GM18870 (cell line): ENCODE data around the gene DNM3.

Experiments
- ATAC-seq: cut with Tn5 transposase; IDR thresholded peaks from one replicate; pipeline ENCODE4 v1.9.1; 2021; ENCODE audit warnings: moderate library complexity; ENCODE audit not compliant: unreplicated experiment

DNM3 gene

DNA sequence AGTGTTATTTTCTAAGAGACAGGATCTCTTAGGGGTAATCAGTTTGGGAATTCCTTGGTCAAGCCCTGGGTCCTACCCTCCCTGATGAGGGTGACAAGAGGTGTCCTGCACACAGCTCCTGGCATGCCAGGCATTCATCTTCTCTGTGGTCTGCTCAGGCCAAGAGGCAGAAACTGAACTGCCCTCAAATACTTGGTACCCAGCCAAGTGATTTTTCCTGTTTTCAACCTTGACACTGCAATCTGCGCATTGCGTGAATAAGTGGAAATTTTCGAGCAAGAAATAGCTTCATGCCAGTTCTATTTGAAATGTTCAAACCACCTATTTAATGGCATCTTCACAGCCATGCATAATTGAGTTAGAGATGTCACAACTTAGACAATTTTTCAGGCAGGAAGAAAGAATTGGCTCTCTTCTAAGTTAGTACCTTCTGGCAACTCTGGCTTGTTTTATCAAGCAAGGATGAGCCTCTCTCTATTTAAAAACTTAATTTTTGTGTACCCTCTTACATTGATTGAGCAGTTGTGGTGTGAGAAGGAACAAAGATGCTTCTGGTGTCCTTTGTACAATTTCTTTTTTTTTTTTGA lies 27.0 kb downstream of the DNM3 start:
- no peak for ATAC-seq

DNA sequence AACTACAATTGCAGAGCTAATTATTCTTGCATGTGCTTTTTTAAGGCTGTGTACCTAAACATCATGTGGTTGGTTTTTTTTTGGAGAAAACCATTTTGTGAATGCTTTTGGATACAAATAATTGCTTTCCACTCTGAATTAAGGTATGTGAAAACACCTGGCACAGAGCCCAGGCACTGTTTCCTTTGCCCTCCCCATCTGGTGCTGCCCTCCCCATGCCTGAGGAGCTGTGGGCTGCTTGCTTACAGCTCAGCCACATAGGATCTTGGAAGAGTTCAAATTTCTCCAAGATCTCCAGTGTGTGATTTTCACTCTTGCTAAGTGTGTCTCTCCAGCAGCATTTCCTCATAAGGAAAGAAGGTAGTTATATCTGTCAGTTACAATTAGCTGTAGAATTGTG lies 27.8 kb downstream of the DNM3 start:
- ATAC-seq = no peak

DNA sequence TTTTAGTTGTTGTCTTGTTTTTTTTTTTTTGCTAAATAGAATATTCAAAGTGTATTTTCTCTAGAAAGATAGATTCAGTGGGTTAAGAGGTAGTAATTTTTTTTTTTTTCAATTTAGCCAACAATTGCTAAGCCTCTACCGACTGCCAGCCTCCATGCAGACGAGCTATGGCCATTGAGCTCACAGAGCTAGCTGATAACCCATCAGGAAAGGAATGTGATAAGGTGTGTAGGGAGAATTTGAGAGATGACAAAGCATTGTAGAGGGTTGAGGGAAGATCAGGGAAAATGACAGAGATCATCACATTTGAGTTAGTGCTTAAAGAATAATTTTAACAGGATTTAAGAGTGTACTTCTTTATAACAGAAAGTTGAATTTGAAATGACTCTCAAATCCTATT lies 30.6 kb downstream of the DNM3 start:
- no peak for ATAC-seq

DNA sequence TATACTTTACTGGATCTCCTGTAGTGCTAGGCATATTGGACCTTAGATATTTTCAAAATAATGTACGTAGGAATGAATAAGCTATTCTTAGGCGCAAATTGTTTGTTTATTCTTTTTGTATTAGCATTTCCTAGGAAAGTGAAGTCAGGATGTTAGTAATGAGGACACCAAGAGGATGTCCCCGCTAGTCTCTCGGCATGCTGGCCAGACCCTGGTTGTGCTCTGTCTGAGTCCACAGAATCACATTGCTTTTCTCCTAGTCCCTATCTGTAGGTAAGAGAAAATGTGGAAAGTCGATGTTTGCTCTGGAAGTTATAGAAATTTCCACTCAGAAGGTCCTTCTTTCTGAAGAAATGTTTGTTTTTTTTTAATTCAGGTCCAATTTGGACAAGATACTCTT lies 31.1 kb downstream of the DNM3 start:
- ATAC-seq = no peak

DNA sequence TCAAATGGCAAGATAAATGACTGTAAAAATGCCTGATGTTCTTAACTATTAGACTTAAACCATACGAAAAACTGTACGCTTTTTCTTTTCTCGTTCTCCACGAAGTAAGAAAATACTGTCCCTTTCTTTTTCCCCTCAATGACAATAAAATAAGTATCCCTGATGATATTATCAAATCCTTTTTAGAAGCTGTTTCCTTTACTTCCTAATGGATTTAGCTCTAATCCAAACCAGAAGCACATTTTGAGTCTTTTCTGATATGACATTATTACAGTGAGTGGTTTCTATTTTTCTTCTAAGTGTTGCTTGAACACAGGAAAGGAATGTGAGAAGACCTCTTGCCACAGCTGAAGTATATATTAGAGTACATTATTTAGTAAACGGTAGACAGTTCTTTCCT lies 32.4 kb downstream of the DNM3 start:
- no peak for ATAC-seq

DNA sequence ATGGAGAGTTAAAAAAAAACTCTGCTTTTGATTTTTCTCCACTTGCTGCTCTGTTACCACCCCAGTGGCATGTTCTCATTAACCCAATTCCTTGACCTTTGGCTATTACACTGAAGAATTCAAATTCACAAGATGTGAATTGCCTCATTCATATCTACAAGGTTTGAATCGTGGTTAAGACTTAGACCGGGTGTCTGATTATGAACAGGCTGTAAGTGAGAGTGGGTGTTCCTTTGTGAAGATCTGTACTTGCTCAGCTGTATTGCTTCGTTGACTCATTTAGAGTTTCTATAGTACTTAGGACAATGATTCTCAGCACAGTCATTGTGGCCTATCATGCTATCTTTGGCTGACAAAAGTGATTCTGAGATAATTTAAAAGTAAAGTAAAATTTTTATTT lies 36.4 kb downstream of the DNM3 start:
- peak; percentile 81 for ATAC-seq

DNA sequence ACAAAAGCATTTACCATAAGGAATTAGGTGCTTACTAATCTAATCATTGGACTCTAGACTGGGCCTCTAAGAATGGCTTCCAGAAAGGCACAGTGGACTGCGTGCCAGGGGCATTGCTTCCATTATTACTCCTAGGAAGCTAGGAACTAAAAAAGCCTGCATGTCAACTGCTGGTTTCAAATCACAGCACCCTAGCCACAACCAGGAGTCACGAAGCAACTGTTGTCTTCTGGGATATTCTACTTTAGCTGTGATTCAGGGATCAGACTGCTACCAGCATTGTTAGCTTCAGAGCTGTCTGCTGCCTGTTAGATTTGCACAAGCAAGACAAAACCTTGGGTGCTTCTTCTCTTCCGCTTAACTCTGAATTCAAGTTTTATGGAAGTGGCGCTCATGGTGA lies 38.3 kb downstream of the DNM3 start:
- no peak for ATAC-seq

DNA sequence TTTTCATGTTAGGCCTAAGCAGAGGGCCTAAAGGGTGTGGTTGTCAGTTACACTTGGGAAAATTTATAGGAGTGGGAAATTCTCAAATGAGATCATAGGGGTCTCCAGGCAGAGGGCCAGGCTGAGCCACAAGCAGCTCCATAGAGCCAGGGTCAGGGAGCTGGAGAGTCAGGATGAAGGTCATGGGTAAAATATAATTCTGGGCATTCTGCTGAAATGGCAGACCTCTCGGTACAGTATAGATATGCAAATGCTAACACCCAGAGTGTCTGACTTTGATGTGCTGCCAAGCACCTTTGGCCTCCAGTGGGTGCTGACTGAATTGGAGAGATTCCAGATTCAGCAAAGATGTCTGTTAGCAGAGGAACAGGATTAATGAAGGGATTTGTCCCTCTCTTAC lies 40.1 kb downstream of the DNM3 start:
- ATAC-seq = no peak

DNA sequence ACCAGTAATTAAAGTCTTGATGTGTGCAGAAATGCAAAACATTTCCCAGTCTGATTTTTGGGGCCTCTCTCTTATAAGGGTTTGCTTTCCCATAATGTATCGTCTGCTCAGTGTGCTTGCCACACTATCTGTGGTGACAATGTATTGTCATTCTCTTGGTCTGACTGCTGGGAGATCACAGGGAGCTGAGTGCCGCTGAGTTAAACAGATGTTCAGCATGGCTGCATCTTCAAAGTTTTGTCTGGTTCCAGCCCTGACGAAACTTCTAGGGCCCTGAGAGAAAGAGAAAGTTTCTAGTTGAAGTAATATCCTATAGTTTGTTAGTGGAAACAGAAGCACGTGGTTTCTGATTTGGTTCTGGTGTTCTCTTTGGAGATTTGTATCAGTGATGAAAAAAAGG lies 42.6 kb downstream of the DNM3 start:
- ATAC-seq = no peak

DNA sequence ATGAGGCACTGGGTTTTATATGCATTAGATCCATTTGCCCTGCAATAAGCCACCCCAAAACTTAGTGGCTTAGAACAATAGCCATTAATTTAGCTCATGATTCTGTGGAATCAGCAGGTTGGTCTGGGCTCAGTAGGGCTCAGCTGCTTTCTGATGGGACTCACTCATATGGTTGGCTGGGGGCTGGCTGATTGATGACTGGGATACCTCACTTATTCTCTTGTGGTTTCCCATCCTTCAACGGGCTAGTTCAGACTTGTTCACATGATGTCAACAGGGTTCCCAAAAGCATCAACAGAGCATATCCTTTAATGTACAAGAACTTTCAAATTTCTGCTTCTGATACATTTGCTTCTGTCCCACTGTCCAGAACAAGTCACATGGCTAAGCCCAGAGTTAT lies 43.2 kb downstream of the DNM3 start:
- no peak for ATAC-seq

DNA sequence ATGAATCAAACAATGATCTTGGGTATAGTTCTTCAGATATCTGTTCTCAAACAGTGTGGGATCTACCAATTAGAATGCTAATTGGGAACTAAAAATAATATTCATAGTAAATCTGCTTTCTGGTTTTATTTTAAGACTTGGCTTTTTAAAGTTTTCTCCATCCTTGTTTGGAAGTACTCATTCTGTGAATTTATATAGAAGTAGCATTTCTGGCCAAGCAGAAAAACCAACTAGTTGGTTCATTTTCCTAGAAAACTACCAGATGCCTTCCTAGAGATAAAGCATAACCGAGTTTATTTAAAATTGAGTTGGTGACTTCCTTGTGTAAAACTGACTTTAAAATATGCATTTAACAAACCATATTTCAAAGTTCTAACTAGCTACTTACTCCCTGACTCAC lies 48.8 kb downstream of the DNM3 start:
- no peak for ATAC-seq

DNA sequence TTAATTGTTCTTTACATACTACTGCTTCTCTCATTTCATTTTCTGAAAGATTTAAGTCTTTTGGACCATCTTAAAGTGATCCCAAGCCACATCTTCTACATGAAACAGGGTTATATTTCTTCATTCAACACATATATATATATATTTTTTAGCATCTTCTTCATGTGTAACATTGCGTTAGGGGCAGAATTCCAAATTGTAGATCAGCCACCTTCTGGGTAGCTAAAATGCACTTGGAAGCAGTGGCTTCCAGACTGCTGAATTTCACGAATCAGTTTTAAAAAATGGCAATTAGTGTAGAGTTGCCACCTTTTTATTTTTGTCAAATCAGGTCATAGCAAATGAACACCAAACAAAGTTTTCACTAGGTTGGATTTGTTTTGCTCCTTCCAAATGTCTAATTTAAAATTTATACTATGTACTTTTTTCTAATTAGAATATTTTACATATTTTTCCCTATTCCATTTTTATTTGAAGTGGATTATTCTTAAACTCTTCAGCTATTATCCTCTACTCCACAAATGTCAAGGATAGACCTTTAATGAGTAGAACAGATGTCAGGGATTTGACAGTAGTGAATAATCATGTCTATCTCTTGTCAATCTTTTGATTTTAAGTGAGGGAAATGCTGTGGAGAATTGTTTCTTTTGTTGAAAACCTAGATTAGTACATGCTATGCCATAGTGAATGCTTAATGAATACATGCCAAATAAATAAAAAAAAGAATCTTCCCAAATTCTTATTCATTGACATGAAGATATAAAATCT lies 55.8 kb downstream of the DNM3 start:
- ATAC-seq = no peak

DNA sequence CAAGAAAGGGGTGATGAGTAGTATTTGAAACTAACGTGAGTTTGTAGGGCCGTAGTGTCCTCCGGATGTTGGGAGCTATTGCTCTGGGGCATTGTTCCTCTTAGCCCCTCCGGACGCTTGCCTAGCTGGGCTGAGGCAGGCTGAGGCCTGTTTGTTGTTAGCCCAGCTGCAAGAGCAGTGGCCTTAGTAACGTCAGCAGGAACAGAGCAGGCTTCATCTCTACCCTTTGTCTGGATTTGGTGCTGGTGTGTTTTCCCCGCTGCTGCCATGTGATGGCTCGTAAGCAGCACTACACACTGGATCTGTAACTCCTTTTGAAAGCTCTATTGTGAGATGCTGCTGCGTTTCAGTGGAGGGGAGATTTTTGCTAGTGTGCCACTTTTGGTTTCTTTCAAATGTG lies 57.6 kb downstream of the DNM3 start:
- ATAC-seq = no peak

DNA sequence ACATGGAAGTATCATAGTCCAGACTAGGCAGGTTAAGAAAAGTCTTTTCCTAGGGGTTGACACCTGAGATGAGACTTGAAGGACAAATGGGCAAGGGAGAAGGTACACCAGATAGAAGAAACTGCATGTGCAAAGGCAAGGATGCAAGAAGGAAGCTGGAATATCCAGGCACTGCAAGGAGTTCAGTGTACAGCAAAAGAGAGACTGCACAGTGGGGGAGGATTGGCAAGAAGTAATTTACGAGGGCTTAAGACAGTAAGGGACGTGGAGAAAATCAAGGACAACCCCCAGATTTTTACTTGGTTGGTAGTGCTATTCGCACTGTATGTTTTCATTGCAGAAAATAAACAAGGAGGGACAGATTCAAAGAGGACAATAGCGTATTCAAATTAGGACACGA lies 58.5 kb downstream of the DNM3 start:
- no peak for ATAC-seq

DNA sequence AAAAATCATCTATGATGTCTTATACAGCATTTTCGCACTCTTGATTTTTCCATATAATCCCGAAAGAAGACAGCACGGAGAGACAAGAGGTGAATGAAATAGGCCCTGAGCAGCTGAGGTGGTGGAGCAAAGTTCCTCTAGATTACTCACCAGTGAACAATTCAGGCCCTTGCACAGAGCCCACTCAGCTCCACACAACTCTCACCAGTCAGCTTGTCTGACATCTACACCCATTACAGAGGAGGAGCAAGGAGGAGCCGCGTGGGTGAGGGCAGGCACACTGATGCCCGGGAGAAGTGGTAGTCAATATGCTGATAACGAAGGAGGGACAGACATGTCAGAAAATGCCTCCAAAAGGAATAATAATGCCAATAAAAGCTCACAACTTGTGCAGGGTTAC lies 59.9 kb downstream of the DNM3 start:
- ATAC-seq = no peak

DNA sequence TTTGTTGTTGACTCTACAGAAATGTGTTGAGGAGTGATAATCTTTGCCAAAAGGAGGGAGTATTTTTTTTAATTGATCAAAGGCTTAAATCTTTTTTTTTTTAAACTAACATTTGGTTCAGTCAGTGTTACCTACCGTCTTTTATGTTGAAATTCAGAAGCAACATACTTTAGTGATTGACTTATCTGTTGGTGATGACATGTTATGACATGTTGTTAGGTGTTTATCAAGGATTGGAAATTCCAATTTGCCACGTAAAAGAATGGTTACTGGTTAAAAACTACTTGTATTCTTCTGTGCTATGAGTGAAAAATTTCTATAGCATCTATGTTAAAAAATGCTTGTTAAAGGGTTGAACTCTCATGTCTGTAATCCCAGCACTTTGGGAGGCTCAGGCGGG lies 61.2 kb downstream of the DNM3 start:
- no peak for ATAC-seq

DNA sequence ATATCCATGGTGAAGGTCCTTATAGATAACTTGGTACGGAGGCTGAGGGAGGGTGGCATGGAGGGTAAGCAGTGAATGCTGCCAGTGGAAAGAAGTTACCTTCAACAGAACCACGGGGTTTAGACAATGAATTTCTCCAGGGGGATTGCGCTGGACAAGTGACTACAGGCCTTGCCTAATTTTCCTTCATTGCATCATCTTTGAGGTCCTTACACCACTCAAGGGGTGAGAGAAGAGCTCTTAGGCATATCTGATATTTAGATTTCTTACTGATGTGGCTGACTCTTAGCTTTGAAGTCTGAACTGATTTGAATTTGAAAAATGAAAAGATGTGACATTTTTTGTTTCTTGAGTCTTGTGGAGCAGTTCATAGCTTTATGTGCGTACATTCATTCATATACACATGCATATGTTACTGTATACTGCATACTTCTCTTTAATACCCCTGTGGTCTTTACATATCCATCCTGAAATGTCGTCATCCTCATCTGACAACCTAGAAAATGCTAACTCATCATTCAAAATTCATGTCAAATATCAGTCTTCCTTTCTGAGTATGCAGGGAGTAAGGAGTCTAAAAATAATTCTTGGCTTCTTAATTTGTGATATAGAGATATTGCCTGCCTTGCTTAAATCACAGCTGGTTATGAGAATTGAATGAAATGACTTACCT lies 63.6 kb downstream of the DNM3 start:
- no peak for ATAC-seq

DNA sequence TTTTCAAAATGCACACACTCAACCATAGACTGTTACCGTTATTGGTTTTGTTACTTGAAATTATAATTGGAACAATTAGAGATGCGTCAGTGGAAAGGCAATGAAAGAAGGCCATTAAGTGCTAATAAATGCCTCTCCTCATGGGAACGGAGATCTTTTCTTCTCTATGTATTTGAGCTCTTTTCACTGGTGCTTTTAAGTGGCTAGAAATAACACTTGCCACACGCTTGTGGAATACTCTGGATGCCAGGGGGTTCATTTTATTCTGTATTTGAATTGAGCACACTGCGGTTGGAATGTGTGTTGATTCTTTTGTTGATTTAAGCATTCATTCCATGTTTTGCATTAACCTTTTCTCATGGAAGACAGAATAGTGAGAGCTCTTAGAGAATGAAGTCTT lies 68.4 kb downstream of the DNM3 start:
- ATAC-seq = no peak

DNA sequence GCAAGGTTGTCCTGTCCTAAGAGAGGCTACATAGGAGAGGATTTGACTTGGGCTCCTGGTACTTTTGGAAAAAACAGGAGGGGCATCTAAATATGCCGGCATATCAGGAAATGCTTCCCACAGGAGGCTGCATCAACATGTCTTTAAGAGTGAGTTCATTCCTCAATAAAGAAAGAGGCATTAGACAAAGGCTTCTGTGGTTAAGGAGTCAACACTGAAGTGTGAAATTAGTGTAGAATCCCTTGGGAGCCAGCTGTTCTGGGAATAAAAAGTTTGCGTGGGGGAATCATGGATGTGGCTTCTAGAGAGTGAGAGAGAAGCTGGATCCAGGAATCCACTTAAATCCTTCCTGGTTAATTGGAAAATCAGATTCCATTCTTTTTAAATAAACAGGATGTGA lies 69.5 kb downstream of the DNM3 start:
- no peak for ATAC-seq

DNA sequence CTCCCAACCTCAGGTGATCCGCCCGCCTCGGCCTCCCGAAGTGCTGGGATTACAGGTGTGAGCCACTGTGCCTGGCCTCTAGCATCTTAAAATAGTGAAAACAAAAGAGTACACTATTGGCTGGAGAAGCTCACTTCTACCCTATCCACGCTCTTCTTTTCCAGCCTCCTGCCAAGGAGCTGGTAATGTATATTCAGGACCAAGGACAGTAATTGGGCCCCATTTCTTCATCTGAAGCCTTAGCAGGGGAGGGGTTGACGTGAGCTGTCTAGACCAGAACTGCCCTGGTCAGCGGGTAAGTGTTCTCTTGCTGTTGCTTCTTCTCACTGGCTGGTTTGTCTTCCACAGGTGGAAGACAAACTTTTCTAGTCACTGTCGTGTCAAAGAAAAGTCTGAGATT lies 70.2 kb downstream of the DNM3 start:
- no peak for ATAC-seq

DNA sequence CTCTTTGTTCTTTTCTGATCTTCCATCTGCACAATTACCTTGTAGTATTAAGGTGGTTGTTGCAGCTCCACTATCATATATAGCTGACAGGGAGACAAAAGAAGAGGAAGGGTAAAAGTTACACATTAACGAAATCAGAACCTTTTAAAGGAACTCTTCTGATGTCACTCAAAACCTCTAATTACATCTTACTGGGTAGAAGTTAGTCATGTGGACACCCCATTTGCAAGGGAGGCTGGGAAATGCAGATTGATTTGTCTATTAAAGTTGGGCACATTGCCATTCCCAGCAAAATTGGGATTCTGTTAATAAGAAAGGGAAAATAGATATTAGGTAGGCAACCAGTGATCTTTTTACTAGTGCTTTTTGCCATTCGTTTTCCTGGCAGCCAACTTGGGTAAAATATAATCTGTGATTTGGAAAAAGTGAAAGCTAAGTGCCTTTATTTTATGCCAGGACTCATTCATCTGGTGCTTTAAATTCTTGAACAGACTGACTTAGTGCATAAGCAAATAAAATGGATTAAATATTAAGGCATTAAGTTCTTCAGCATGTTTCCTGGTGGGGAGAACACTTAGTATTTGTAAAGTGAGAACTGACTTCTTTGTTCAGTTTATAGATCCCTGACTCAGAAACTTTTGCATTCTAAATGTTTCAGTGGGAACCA lies 71.3 kb downstream of the DNM3 start:
- ATAC-seq = no peak

DNA sequence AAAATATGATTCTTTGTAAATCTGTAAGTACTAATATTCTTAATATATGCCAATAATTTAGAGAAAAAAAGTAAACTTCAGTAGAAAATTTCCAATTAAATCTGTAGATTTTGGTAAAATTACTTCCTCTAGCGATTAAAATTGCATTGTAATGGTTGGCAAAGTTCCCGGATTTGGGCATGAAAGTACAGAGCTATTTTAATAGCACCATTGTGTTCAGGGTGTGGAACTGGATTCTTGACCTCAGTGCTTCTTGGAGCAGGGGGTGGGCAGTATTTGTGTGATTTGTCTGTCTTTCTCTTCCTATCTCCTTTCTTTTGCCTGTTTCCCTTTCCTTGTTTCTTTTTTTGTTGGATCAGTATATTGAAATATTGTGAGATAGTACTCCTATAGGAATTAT lies 72.1 kb downstream of the DNM3 start:
- no peak for ATAC-seq
